H9 (cell line): ENCODE results near the gene FRAS1. TPM values are rescaled to one million over a fixed set of nuclear protein-coding genes. Genes with fewer than 3 reads are reported as not detected.

Source experiments
- DNase-seq: peaks from one replicate; pipeline ENCODE4 v3.0.0-alpha.2; 2017
- H2AFZ ChIP-seq: one replicate; pipeline ENCODE4 v1.6.1; 2013; ENCODE audit warnings: mild to moderate bottlenecking, low read length, control low read depth, moderate library complexity
- H2AK5ac ChIP-seq: 2 replicates; pipeline ENCODE4 v1.6.1; 2013; ENCODE audit warnings: low read length, control low read depth, mixed read lengths; ENCODE audit not compliant: insufficient read length
- H2BK120ac ChIP-seq: one replicate; pipeline ENCODE4 v1.6.1; 2013; ENCODE audit warnings: low read depth, mild to moderate bottlenecking, low read length, control low read depth, inconsistent platforms; ENCODE audit not compliant: poor library complexity, severe bottlenecking
- H2BK12ac ChIP-seq: 2 replicates; pipeline ENCODE4 v1.6.1; 2013; ENCODE audit warnings: low read length, control low read depth, mixed read lengths, low read depth; ENCODE audit not compliant: insufficient read length
- H2BK15ac ChIP-seq: 2 replicates; pipeline ENCODE4 v1.6.1; 2013; ENCODE audit warnings: low read depth, low read length, control low read depth
- H2BK20ac ChIP-seq: one replicate; pipeline ENCODE4 v1.6.1; 2013; ENCODE audit warnings: low read depth, mild to moderate bottlenecking, low read length, control low read depth, inconsistent platforms; ENCODE audit not compliant: poor library complexity, severe bottlenecking
- H2BK5ac ChIP-seq: 2 replicates; pipeline ENCODE4 v1.6.1; 2013; ENCODE audit warnings: low read length, control low read depth, mixed read lengths; ENCODE audit not compliant: insufficient read length
- H3K14ac ChIP-seq: 2 replicates; pipeline ENCODE4 v1.6.1; 2013; ENCODE audit warnings: low read length, control low read depth; ENCODE audit not compliant: insufficient read depth
- H3K18ac ChIP-seq: 2 replicates; pipeline ENCODE4 v1.6.1; 2013; ENCODE audit warnings: low read depth, mild to moderate bottlenecking, mixed read lengths, low read length, control low read depth; ENCODE audit not compliant: insufficient read length
- H3K23ac ChIP-seq: 2 replicates; pipeline ENCODE4 v1.6.1; 2013; ENCODE audit warnings: low read length, control low read depth, mixed read lengths, low read depth; ENCODE audit not compliant: insufficient read length
- H3K23me2 ChIP-seq: 2 replicates; pipeline ENCODE4 v1.6.1; 2013; ENCODE audit warnings: low read depth, mild to moderate bottlenecking, mixed read lengths, low read length, control low read depth; ENCODE audit not compliant: insufficient read length, poor library complexity, severe bottlenecking
- H3K27ac ChIP-seq: 2 replicates; pipeline ENCODE4 v1.5.1; 2013; ENCODE audit warnings: low read length, control low read depth, mixed read lengths, low read depth; ENCODE audit not compliant: insufficient read length
- H3K27me3 ChIP-seq: 2 replicates; pipeline ENCODE4 v1.6.1; 2013; ENCODE audit warnings: low read length, control low read depth, inconsistent platforms; ENCODE audit not compliant: insufficient read depth
- H3K4ac ChIP-seq: 2 replicates; pipeline ENCODE4 v1.6.1; 2013; ENCODE audit warnings: low read depth, mild to moderate bottlenecking, control low read depth, inconsistent platforms, low read length, moderate library complexity
- H3K4me1 ChIP-seq: 2 replicates; pipeline ENCODE4 v1.6.1; 2013; ENCODE audit warnings: low read length, control low read depth, inconsistent platforms; ENCODE audit not compliant: insufficient read depth
- H3K4me2 ChIP-seq: 2 replicates; pipeline ENCODE4 v1.6.1; 2013; ENCODE audit warnings: low read length, control low read depth, mixed read lengths; ENCODE audit not compliant: insufficient read length, insufficient read depth
- H3K56ac ChIP-seq: 2 replicates; pipeline ENCODE4 v1.6.1; 2013; ENCODE audit warnings: low read depth, mild to moderate bottlenecking, mixed read lengths, low read length, control low read depth; ENCODE audit not compliant: insufficient read length
- H3K79me1 ChIP-seq: 2 replicates; pipeline ENCODE4 v1.6.1; 2013; ENCODE audit warnings: low read depth, mild to moderate bottlenecking, moderate library complexity, low read length, control low read depth, inconsistent platforms; ENCODE audit not compliant: insufficient read depth, poor library complexity, severe bottlenecking
- H3K79me2 ChIP-seq: 2 replicates; pipeline ENCODE4 v1.6.1; 2013; ENCODE audit warnings: low read length, control low read depth, inconsistent platforms; ENCODE audit not compliant: insufficient read depth
- H3K9ac ChIP-seq: 2 replicates; pipeline ENCODE4 v1.6.1; 2013; ENCODE audit warnings: low read length, control low read depth, mixed read lengths; ENCODE audit not compliant: insufficient read length; ENCODE audit errors: extremely low read depth
- H3K9me3 ChIP-seq: one replicate; pipeline ENCODE4 v1.6.1; 2013; ENCODE audit warnings: low read depth, low read length, inconsistent platforms; ENCODE audit not compliant: control insufficient read depth
- H3T11ph ChIP-seq: one replicate; pipeline ENCODE4 v1.6.1; 2013; ENCODE audit warnings: mild to moderate bottlenecking, low read length, control low read depth, inconsistent platforms
- H4K20me1 ChIP-seq: one replicate; pipeline ENCODE4 v1.6.1; 2013; ENCODE audit not compliant: control insufficient read depth, insufficient read length, insufficient read depth
- H4K5ac ChIP-seq: 2 replicates; pipeline ENCODE4 v1.6.1; 2013; ENCODE audit warnings: low read depth, mild to moderate bottlenecking, mixed read lengths, low read length, control low read depth; ENCODE audit not compliant: insufficient read length
- H4K8ac ChIP-seq: replicated peaks from 2 replicates; pipeline ENCODE4 v1.6.1; 2013; ENCODE audit warnings: low read length, control low read depth, mixed read lengths, low read depth; ENCODE audit not compliant: insufficient read length
- H4K91ac ChIP-seq: 2 replicates; pipeline ENCODE4 v1.6.1; 2013; ENCODE audit warnings: low read depth, mild to moderate bottlenecking, moderate library complexity, mixed read lengths, low read length, control low read depth; ENCODE audit not compliant: insufficient read length
- H3K27ac Mint-ChIP-seq, 3 experiments: 2 replicates in 2 of 3; 3 replicates in 1 of 3; pipeline ENCODE4 v1.8.0; 2020 to 2021; ENCODE audit warnings: mixed read lengths in 3 of 3, mild to moderate bottlenecking in 1 of 3, moderate library complexity in 1 of 3
- H3K27me3 Mint-ChIP-seq: 2 replicates; pipeline ENCODE4 v1.8.0; 2021; ENCODE audit warnings: low read depth, mild to moderate bottlenecking, moderate library complexity, mixed read lengths
- H3K36me3 Mint-ChIP-seq, 3 experiments: 2 replicates in 2 of 3; 3 replicates in 1 of 3; pipeline ENCODE4 v1.8.0; 2020 to 2021; ENCODE audit warnings: low read depth in 3 of 3, mixed read lengths in 3 of 3; ENCODE audit not compliant: insufficient read depth in 1 of 3
- H3K4me1 Mint-ChIP-seq, 2 experiments: 2 replicates each; pipeline ENCODE4 v1.8.0; 2020; ENCODE audit warnings: mixed read lengths in 2 of 2
- H3K4me3 Mint-ChIP-seq, 2 experiments: 2 replicates in 1 of 2; 3 replicates in 1 of 2; pipeline ENCODE4 v1.8.0; 2020 to 2021; ENCODE audit warnings: mild to moderate bottlenecking in 2 of 2, mixed read lengths in 2 of 2, moderate library complexity in 1 of 2
- H3K9me3 Mint-ChIP-seq, 2 experiments: 2 replicates in 1 of 2; 3 replicates in 1 of 2; pipeline ENCODE4 v1.8.0; 2020; ENCODE audit warnings: mild to moderate bottlenecking in 2 of 2, mixed read lengths in 2 of 2, moderate library complexity in 1 of 2
- WGBS: extraction: QIAGEN DNeasy Blood & Tissue Kit; methylation state at CpG from one replicate; pipeline ENCODE4 v1.1.7; 2013; ENCODE audit warnings: missing lambda C conversion rate, low lambda C conversion rate, mixed read lengths; ENCODE audit not compliant: insufficient read length; ENCODE audit errors: extremely low coverage; 5-methylcytosine and 5-hydroxymethylcytosine counted together
- total RNA-seq: library from RNA; stranded (reverse); gene quantifications from 2 replicates; pipeline ENCODE4 v1.2.1, GENCODE V29; 2021
- TF ChIP-seq, protein P1 (sequence below): fragments of 200-600 bp; sonication (generic); conservative IDR thresholded peaks from 3 replicates; pipeline ENCODE4 v1.8.0; 2021; ENCODE audit warnings: antibody characterized with exemption, mild to moderate bottlenecking

Gene FRAS1
- total RNA-seq, 1 experiment from 2014 or later = 58.5 TPM

DNA sequence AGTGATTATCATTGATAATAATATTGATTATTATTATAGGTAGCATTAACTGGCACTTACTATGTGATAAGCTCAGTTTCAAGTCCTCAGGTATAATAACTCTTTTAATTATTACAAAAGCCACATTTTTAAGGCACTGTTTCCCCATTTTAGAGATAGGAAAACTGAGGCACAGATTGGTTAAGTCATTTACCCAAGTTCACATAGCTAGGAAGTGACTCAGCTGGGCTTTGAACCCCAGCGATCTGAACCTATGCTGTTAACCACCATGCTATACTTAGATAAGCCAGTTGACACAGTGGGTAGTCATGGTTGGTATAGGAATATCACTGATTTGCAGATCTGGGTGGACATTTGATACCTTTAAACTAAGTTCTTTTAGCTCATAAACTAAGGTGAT lies 110.4 kb downstream of the FRAS1 start:
- H3K4me3 Mint-ChIP-seq = no peak overlapping the region
- no peak overlapping the region for H3K9ac ChIP-seq
- H3K23me2 ChIP-seq = no peaks in the 10 kb centered on the region
- H3K4me1 Mint-ChIP-seq = peaks cover 39 to 57% of the 10 kb centered on the region in 2 experiments
- no peak overlapping the region for H4K5ac ChIP-seq
- peaks cover 2% of the 10 kb centered on the region for H3K79me1 ChIP-seq
- no peak overlapping the region for H4K91ac ChIP-seq
- no peaks in the 10 kb centered on the region for H3K27me3 ChIP-seq
- no peak overlapping the region for H3K27ac Mint-ChIP-seq
- H2BK5ac ChIP-seq = no peak overlapping the region
- no peak overlapping the region for H3K18ac ChIP-seq
- H2BK15ac ChIP-seq = no peak overlapping the region
- H3K36me3 Mint-ChIP-seq = no peaks in the 10 kb centered on the region
- no peak overlapping the region for H2BK120ac ChIP-seq
- no peak overlapping the region for H2BK12ac ChIP-seq
- H4K20me1 ChIP-seq = no peaks in the 10 kb centered on the region
- H2AFZ ChIP-seq = no peak overlapping the region
- H2BK20ac ChIP-seq = no peak overlapping the region
- no peak overlapping the region for H2AK5ac ChIP-seq
- H3K4ac ChIP-seq = no peak overlapping the region
- H3K9me3 Mint-ChIP-seq = no peaks in the 10 kb centered on the region
- no peak overlapping the region for H3K23ac ChIP-seq
- H3K9me3 ChIP-seq = no peaks in the 10 kb centered on the region
- H3K27ac ChIP-seq = no peak overlapping the region
- peaks cover 6% of the 10 kb centered on the region; the same call in 1 of the 2 replicates for H3K79me2 ChIP-seq
- H3K27me3 Mint-ChIP-seq = no peaks in the 10 kb centered on the region
- no peak for DNase-seq
- TF ChIP-seq, protein P1, sequence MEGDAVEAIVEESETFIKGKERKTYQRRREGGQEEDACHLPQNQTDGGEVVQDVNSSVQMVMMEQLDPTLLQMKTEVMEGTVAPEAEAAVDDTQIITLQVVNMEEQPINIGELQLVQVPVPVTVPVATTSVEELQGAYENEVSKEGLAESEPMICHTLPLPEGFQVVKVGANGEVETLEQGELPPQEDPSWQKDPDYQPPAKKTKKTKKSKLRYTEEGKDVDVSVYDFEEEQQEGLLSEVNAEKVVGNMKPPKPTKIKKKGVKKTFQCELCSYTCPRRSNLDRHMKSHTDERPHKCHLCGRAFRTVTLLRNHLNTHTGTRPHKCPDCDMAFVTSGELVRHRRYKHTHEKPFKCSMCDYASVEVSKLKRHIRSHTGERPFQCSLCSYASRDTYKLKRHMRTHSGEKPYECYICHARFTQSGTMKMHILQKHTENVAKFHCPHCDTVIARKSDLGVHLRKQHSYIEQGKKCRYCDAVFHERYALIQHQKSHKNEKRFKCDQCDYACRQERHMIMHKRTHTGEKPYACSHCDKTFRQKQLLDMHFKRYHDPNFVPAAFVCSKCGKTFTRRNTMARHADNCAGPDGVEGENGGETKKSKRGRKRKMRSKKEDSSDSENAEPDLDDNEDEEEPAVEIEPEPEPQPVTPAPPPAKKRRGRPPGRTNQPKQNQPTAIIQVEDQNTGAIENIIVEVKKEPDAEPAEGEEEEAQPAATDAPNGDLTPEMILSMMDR = no peak
- H4K8ac ChIP-seq = no peak overlapping the region
- WGBS = no CpG with 5 or more reads among the region's 1 CpG
- no peak overlapping the region for H3K56ac ChIP-seq
- no peak overlapping the region for H3K14ac ChIP-seq
- H3K4me1 ChIP-seq = peaks cover 3% of the 10 kb centered on the region; the same call in 1 of the 2 replicates
- no peak overlapping the region for H3T11ph ChIP-seq
- no peak overlapping the region for H3K4me2 ChIP-seq
